HG03064 (cell line): Measurements from ENCODE around the gene ADGRB3.

Experiments
- ATAC-seq: cut with Tn5 transposase; IDR thresholded peaks from one replicate; pipeline ENCODE4 v1.9.1; 2021; ENCODE audit warnings: low read depth; ENCODE audit not compliant: unreplicated experiment

ADGRB3 gene

GRCh38 chr6:68695838-68696237 is 60.8 kb downstream of the ADGRB3 start:
- no peak for ATAC-seq

- ATAC-seq = no peak
These were observed 62.3 kb downstream of the ADGRB3 start for GRCh38 chr6:68697394-68697793.

GRCh38 chr6:68701159-68701558 is 66.1 kb downstream of the ADGRB3 start:
- ATAC-seq = no peak

- ATAC-seq = no peak
These were observed 69.4 kb downstream of the ADGRB3 start for GRCh38 chr6:68704485-68704884.

GRCh38 chr6:68709091-68709490 is 74.0 kb downstream of the ADGRB3 start:
- ATAC-seq = no peak

GRCh38 chr6:68709882-68710281 is 74.8 kb downstream of the ADGRB3 start:
- ATAC-seq = no peak

GRCh38 chr6:68710496-68710895 is 75.4 kb downstream of the ADGRB3 start:
- ATAC-seq = no peak

- no peak for ATAC-seq
These were observed 75.8 kb downstream of the ADGRB3 start for GRCh38 chr6:68710916-68711315.

- ATAC-seq = no peak
These were observed 76.4 kb downstream of the ADGRB3 start for GRCh38 chr6:68711386-68712000.

GRCh38 chr6:68716620-68717019 is 81.5 kb downstream of the ADGRB3 start:
- no peak for ATAC-seq

- no peak for ATAC-seq
These were observed 83.4 kb downstream of the ADGRB3 start for GRCh38 chr6:68718385-68719073.

- ATAC-seq = no peak
These were observed 84.7 kb downstream of the ADGRB3 start for GRCh38 chr6:68719761-68720160.

- ATAC-seq = no peak
These were observed 87.9 kb downstream of the ADGRB3 start for GRCh38 chr6:68722891-68723527.

GRCh38 chr6:68724060-68724459 is 89.0 kb downstream of the ADGRB3 start:
- no peak for ATAC-seq

GRCh38 chr6:68726337-68726736 is 91.3 kb downstream of the ADGRB3 start:
- ATAC-seq = no peak

GRCh38 chr6:68726992-68727391 is 91.9 kb downstream of the ADGRB3 start:
- no peak for ATAC-seq

- ATAC-seq = no peak
These were observed 92.6 kb downstream of the ADGRB3 start for GRCh38 chr6:68727699-68728098.

- no peak for ATAC-seq
These were observed 93.3 kb downstream of the ADGRB3 start for GRCh38 chr6:68728159-68728979.

GRCh38 chr6:68729377-68729903 is 94.4 kb downstream of the ADGRB3 start:
- ATAC-seq = no peak

- no peak for ATAC-seq
These were observed 95.4 kb downstream of the ADGRB3 start for GRCh38 chr6:68730291-68731054.
